ENCODE results near the gene ATXN1L. TPM values are rescaled to one million over a fixed set of nuclear protein-coding genes. Genes with fewer than 3 reads are reported as not detected.

ATXN1L gene
- total RNA-seq, 1 experiment from 2014 or later = 44.1 TPM

DNA sequence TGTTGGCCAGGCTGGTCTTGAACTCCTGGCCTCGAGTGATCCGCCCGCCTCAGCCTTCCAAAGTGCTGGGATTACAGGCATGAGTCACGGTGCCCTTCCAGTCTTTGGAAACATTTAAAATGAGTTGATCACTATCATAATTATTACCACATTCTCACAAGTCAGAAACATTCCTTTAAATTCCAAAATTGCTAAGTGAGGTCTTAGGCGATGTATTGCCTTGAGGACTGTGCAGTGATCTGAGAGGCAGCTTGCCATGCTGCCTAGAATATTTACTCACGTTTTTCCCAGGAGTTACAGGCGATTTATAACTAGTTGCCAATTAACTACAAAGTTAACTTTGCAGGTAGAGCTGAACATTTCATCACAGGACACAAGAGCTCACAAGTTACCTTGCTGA lies 5.7 kb upstream of the ATXN1L start:
- CTCF ChIA-PET = interaction anchor here (1.4 kb wide), 1 partner anchor 10 kb away, joined by 3 read pairs; no protein-coding TSS in a partner anchor
- TF ChIP-seq, protein P1, sequence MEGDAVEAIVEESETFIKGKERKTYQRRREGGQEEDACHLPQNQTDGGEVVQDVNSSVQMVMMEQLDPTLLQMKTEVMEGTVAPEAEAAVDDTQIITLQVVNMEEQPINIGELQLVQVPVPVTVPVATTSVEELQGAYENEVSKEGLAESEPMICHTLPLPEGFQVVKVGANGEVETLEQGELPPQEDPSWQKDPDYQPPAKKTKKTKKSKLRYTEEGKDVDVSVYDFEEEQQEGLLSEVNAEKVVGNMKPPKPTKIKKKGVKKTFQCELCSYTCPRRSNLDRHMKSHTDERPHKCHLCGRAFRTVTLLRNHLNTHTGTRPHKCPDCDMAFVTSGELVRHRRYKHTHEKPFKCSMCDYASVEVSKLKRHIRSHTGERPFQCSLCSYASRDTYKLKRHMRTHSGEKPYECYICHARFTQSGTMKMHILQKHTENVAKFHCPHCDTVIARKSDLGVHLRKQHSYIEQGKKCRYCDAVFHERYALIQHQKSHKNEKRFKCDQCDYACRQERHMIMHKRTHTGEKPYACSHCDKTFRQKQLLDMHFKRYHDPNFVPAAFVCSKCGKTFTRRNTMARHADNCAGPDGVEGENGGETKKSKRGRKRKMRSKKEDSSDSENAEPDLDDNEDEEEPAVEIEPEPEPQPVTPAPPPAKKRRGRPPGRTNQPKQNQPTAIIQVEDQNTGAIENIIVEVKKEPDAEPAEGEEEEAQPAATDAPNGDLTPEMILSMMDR (IDR thresholded peaks at IDR 0.05; ENCODE audit: unreplicated experiment) = no peak

DNA sequence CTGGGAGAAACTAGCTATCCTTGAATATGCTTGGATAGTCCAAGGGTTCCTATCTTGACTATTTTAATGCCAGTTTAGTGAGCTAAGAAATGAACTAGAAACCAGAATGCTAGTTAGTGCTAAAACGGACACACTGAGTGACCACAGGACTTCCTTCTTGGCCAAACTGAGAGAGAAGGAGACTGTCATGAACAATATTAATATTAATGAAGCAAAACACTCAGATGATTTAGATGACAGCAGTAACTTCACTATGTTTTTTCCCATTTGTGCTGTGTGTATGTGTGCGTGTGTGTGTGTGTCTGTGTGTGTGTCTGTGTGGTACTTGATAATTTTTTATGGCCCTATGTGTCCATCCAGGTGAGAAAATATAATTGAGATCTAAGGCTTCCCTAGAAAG lies 2.2 kb upstream of the ATXN1L start:
- Mint-ChIP-seq H3K4me3 (ENCODE audit: low read depth, unreplicated experiment) (no peak overlapping the region), H3K9me3 (ENCODE audit: low read depth, unreplicated experiment) (no peaks in the 10 kb centered on the region), H3K36me3 (ENCODE audit: insufficient read depth, unreplicated experiment) (peaks cover 40% of the 10 kb centered on the region), H3K4me1 (ENCODE audit: low read depth, unreplicated experiment) (peaks cover 26% of the 10 kb centered on the region), H3K27ac (ENCODE audit: unreplicated experiment) (peak overlapping the region; percentile 53), H3K27me3 (ENCODE audit: unreplicated experiment) (no peaks in the 10 kb centered on the region)
- no peak for DNase-seq
- intact Hi-C loops (cut with micrococcal nuclease; ENCODE audit: unreplicated experiment) = no loop called here
- BruUV-seq (replicated peaks) = no TSS peak
- CTCF ChIA-PET = interaction anchor here (0.7 kb wide), 1 partner anchor 26 kb away, joined by 3 read pairs; no protein-coding TSS in a partner anchor
- TF ChIP-seq, protein P1 (IDR thresholded peaks at IDR 0.05; ENCODE audit: unreplicated experiment) = no peak

More for the DNA sequence above, 5.7 kb upstream of the ATXN1L start:
- Mint-ChIP-seq H3K4me1 (ENCODE audit: low read depth, unreplicated experiment) (peaks cover 8% of the 10 kb centered on the region), H3K27ac (ENCODE audit: unreplicated experiment) (no peak overlapping the region), H3K36me3 (ENCODE audit: insufficient read depth, unreplicated experiment) (peaks cover 5% of the 10 kb centered on the region), H3K4me3 (ENCODE audit: low read depth, unreplicated experiment) (no peak overlapping the region), H3K9me3 (ENCODE audit: low read depth, unreplicated experiment) (no peaks in the 10 kb centered on the region), H3K27me3 (ENCODE audit: unreplicated experiment) (no peaks in the 10 kb centered on the region)
- no TSS peak for BruUV-seq (replicated peaks)
- intact Hi-C loops (cut with micrococcal nuclease; ENCODE audit: unreplicated experiment) = no loop called here
- DNase-seq = no peak

DNA sequence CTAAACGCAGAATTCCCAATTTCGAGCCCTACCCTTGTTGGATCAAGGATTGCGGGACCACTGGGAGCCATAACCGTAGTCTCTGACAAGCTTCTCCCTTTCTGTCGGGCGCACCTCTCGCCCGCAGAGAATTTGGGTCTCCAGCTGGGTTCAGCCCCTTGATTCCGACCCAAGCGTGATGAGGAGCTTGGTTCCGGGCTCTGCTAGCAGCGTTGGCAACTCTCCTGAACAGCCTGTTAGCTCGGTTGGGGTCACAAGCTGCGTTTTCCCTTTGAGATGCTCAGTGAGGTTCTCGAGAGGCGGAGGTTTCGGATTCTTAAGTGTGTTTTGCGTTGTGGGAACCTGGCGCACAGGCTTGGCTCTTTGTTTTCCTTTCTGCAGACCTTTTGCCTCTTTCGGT lies 655 bp downstream of the ATXN1L start:
- Mint-ChIP-seq H3K27ac (ENCODE audit: unreplicated experiment) (peak overlapping the region; percentile 97), H3K27me3 (ENCODE audit: unreplicated experiment) (no peaks in the 10 kb centered on the region), H3K36me3 (ENCODE audit: insufficient read depth, unreplicated experiment) (peaks cover 57% of the 10 kb centered on the region), H3K9me3 (ENCODE audit: low read depth, unreplicated experiment) (no peaks in the 10 kb centered on the region), H3K4me1 (ENCODE audit: low read depth, unreplicated experiment) (peaks cover 27% of the 10 kb centered on the region), H3K4me3 (ENCODE audit: low read depth, unreplicated experiment) (peak overlapping the region; percentile 87)
- CTCF ChIA-PET = interaction anchor here (1.2 to 1.4 kb wide), 2 partner anchors 37 to 115 kb away, joined by 3 to 4 read pairs; no protein-coding TSS in a partner anchor
- intact Hi-C loops (cut with micrococcal nuclease; ENCODE audit: unreplicated experiment) = no loop called here
- no TSS peak for BruUV-seq (replicated peaks)
- TF ChIP-seq, protein P1 (IDR thresholded peaks at IDR 0.05; ENCODE audit: unreplicated experiment) = no peak
- DNase-seq = peak; percentile 11

DNA sequence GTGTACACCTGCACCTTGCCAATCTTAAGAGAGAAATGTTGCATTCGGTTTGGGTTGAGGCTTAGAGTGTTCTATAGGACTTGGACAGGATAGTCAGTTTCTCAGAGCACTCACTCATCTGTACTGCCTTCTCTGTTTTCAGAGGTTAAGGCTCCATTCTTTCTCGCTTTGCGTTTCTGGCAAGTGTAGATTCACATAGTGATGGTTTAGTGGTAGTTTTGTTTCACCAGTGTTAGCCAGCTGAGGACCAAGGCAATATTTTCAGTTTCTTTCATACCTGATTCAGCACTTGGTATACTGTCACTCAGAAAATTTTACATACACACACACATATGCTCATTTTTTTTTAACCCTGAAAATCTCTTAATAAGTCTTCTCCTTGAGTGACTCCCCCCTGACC lies 1.3 kb downstream of the ATXN1L start:
- Mint-ChIP-seq H3K4me1 (ENCODE audit: low read depth, unreplicated experiment) (peaks cover 27% of the 10 kb centered on the region), H3K36me3 (ENCODE audit: insufficient read depth, unreplicated experiment) (peaks cover 64% of the 10 kb centered on the region), H3K27ac (ENCODE audit: unreplicated experiment) (peak overlapping the region; percentile 97), H3K27me3 (ENCODE audit: unreplicated experiment) (no peaks in the 10 kb centered on the region), H3K4me3 (ENCODE audit: low read depth, unreplicated experiment) (peak overlapping the region; percentile 87), H3K9me3 (ENCODE audit: low read depth, unreplicated experiment) (no peaks in the 10 kb centered on the region)
- no TSS peak for BruUV-seq (replicated peaks)
- intact Hi-C loops (cut with micrococcal nuclease; ENCODE audit: unreplicated experiment) = no loop called here
- TF ChIP-seq, protein P1 (IDR thresholded peaks at IDR 0.05; ENCODE audit: unreplicated experiment) = no peak
- CTCF ChIA-PET = interaction anchor here (1.4 kb wide), 1 partner anchor 36 kb away, joined by 4 read pairs; no protein-coding TSS in a partner anchor
- DNase-seq = no peak

Data from Calu3 (cell line).